SK-N-SH (cell line): ENCODE measurements around the gene TRPV6.

Experiments used
- EP300 ChIP-seq, 2 experiments: IDR thresholded peaks; 2 replicates each; pipeline versions ENCODE4 v1.4.0 to v1.6.1; 2012; ENCODE audit warnings: borderline replicate concordance in 1 of 2, low read depth in 1 of 2, low read length in 1 of 2
- EZH2phosphoT487 ChIP-seq: fragments of 200-600 bp; sonication (generic); IDR thresholded peaks from 2 replicates; pipeline ENCODE4 v1.6.1; 2017; ENCODE audit warnings: low read depth, mixed run types, mild to moderate bottlenecking, antibody characterized with exemption, moderate library complexity, borderline replicate concordance
- JUND ChIP-seq: IDR thresholded peaks from 2 replicates; pipeline ENCODE4 v1.4.0; 2012
- MEF2A ChIP-seq: IDR thresholded peaks from 2 replicates; pipeline ENCODE4 v1.4.0; 2012; ENCODE audit warnings: low read depth, borderline replicate concordance
- POLR2AphosphoS5 ChIP-seq: IDR thresholded peaks from 2 replicates; pipeline ENCODE4 v1.6.1; 2012; ENCODE audit warnings: low read depth, low read length
- TAF1 ChIP-seq: IDR thresholded peaks from 2 replicates; pipeline ENCODE4 v1.6.1; 2012; ENCODE audit warnings: low read depth, mild to moderate bottlenecking, low read length, moderate library complexity, borderline replicate concordance
- TEAD4 ChIP-seq: IDR thresholded peaks from 2 replicates; pipeline ENCODE4 v1.4.0; 2012; ENCODE audit warnings: mild to moderate bottlenecking, borderline replicate concordance; ENCODE audit not compliant: insufficient read depth
- TF ChIP-seq, protein P1 (sequence below): fragments of 200-600 bp; sonication (generic); IDR thresholded peaks from 2 replicates; pipeline ENCODE4 v1.6.1; 2017; ENCODE audit warnings: antibody characterized with exemption, mild to moderate bottlenecking, moderate library complexity
- TF ChIP-seq, protein P2 (sequence below): IDR thresholded peaks from 2 replicates; pipeline ENCODE4 v1.4.0; 2012; ENCODE audit warnings: low read depth
- TF ChIP-seq, protein P3 (sequence below): IDR thresholded peaks from 2 replicates; pipeline ENCODE4 v1.6.1; 2012; ENCODE audit warnings: mild to moderate bottlenecking, low read depth, low read length, moderate library complexity

DNA sequence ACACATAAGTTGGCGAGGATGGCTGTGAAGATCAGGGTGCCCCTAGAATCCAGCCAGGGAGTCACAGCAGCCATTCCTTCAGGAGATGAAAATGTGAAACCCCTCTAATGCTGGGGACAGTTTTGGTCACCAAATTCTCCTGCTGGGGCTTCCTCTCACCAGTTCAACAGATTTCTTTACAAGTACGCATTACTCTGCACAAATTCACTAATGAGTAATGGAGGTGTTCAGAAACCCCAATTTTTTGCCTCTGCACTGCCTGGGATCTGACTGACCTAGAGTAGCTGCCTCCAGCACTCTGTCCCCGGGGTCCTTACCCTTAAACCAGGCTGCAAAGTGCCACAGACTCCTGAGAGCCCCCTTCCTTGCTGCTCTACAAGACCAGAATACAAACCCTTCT, 31.9 kb upstream of the TRPV6 start:
- TF ChIP-seq, protein P1, sequence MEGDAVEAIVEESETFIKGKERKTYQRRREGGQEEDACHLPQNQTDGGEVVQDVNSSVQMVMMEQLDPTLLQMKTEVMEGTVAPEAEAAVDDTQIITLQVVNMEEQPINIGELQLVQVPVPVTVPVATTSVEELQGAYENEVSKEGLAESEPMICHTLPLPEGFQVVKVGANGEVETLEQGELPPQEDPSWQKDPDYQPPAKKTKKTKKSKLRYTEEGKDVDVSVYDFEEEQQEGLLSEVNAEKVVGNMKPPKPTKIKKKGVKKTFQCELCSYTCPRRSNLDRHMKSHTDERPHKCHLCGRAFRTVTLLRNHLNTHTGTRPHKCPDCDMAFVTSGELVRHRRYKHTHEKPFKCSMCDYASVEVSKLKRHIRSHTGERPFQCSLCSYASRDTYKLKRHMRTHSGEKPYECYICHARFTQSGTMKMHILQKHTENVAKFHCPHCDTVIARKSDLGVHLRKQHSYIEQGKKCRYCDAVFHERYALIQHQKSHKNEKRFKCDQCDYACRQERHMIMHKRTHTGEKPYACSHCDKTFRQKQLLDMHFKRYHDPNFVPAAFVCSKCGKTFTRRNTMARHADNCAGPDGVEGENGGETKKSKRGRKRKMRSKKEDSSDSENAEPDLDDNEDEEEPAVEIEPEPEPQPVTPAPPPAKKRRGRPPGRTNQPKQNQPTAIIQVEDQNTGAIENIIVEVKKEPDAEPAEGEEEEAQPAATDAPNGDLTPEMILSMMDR = no peak
- TF ChIP-seq EZH2phosphoT487 = no peak
- TF ChIP-seq EP300 (IDR thresholded peaks at IDR 0.05; ENCODE audit: borderline replicate concordance in 1 of 2, low read depth in 1 of 2, low read length in 1 of 2) = no peak
- no peak for TF ChIP-seq TAF1
- TF ChIP-seq, protein P2, sequence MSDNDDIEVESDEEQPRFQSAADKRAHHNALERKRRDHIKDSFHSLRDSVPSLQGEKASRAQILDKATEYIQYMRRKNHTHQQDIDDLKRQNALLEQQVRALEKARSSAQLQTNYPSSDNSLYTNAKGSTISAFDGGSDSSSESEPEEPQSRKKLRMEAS = no peak
- TF ChIP-seq, protein P3, sequence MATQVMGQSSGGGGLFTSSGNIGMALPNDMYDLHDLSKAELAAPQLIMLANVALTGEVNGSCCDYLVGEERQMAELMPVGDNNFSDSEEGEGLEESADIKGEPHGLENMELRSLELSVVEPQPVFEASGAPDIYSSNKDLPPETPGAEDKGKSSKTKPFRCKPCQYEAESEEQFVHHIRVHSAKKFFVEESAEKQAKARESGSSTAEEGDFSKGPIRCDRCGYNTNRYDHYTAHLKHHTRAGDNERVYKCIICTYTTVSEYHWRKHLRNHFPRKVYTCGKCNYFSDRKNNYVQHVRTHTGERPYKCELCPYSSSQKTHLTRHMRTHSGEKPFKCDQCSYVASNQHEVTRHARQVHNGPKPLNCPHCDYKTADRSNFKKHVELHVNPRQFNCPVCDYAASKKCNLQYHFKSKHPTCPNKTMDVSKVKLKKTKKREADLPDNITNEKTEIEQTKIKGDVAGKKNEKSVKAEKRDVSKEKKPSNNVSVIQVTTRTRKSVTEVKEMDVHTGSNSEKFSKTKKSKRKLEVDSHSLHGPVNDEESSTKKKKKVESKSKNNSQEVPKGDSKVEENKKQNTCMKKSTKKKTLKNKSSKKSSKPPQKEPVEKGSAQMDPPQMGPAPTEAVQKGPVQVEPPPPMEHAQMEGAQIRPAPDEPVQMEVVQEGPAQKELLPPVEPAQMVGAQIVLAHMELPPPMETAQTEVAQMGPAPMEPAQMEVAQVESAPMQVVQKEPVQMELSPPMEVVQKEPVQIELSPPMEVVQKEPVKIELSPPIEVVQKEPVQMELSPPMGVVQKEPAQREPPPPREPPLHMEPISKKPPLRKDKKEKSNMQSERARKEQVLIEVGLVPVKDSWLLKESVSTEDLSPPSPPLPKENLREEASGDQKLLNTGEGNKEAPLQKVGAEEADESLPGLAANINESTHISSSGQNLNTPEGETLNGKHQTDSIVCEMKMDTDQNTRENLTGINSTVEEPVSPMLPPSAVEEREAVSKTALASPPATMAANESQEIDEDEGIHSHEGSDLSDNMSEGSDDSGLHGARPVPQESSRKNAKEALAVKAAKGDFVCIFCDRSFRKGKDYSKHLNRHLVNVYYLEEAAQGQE = no peak
- TF ChIP-seq TEAD4 = no peak
- TF ChIP-seq JUND = no peak
- no peak for TF ChIP-seq POLR2AphosphoS5
- TF ChIP-seq MEF2A = no peak
